ENCODE measurements around the gene MEIOC.

MEIOC gene

DNA sequence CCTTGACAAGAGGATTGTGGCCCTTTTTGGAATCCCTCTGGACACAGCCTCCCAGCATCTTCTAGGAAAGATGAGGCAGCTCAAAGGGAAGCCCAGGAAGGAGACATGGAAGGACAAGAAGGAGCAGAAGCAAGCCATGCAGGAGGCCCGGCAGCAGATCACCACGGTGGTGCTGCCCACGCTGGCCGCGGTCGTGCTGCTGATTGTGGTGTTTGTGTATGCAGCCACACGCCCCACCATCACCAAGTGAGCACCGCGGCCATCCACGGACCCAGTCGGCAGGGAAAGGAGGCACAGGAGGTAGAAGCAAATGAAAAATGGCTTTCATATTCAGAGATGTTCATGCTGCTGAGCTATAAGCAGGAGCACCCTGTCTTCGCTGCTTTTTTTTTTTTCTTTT, 10.9 kb upstream of the MEIOC start:
- DNase-seq, result no peak
- Histone ChIP-seq H3K36me3 (no peaks in the 10 kb centered on the region), H3K4me1 (no peaks in the 10 kb centered on the region), H3K9me3 (no peaks in the 10 kb centered on the region; the same call in 1 of the 2 replicates), H3K27me3 (peaks cover 17% of the 10 kb centered on the region), H3K4me3 (ENCODE audit: low read depth, low read length) (no peak overlapping the region)
- TF ChIP-seq, protein P1, sequence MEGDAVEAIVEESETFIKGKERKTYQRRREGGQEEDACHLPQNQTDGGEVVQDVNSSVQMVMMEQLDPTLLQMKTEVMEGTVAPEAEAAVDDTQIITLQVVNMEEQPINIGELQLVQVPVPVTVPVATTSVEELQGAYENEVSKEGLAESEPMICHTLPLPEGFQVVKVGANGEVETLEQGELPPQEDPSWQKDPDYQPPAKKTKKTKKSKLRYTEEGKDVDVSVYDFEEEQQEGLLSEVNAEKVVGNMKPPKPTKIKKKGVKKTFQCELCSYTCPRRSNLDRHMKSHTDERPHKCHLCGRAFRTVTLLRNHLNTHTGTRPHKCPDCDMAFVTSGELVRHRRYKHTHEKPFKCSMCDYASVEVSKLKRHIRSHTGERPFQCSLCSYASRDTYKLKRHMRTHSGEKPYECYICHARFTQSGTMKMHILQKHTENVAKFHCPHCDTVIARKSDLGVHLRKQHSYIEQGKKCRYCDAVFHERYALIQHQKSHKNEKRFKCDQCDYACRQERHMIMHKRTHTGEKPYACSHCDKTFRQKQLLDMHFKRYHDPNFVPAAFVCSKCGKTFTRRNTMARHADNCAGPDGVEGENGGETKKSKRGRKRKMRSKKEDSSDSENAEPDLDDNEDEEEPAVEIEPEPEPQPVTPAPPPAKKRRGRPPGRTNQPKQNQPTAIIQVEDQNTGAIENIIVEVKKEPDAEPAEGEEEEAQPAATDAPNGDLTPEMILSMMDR (IDR thresholded peaks at IDR 0.05; ENCODE audit: low read depth, low read length), result no peak

DNA sequence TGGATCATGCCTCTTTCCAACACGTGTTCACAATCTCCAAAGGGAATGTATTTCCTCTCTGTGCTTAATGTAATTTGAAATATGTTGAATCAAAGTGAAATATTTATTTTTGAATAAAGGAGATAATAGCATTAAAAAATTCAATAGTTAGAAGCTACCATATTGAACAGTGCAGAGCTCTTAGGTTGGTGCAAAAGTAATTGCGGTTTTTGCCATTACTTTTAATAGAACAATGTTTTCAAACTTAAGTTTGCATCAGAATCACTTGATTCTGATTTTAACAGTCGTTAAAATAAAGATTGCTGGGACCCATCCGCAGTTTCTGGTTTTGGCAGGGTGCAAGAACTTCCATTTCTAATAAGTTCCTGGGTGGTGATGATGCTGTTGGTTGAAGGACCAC, 10.0 kb upstream of the MEIOC start:
- Histone ChIP-seq H3K27me3 (peaks cover 17% of the 10 kb centered on the region), H3K9me3 (no peaks in the 10 kb centered on the region; the same call in 1 of the 2 replicates), H3K4me3 (ENCODE audit: low read depth, low read length) (no peak overlapping the region), H3K36me3 (no peaks in the 10 kb centered on the region), H3K4me1 (no peaks in the 10 kb centered on the region)
- TF ChIP-seq, protein P1 (IDR thresholded peaks at IDR 0.05; ENCODE audit: low read depth, low read length), result no peak
- DNase-seq, result no peak

DNA sequence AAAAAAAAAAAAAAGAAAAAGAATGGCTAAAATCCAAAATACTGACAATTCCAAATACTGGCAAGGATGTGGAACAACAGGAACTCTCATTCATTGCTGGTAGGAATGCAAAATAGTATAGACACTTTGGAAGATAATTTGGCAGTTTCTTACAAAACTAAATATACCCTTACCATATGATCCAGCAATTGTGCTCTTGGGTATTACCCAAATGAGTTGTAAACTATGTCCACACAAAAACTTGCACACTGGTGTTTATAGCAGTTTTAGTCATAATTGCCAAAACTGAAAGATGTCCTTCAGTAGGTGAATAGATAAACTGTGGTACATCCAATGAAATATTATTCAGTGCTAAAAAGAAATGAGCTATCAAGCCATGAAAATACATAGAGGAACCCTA, 8.5 kb upstream of the MEIOC start:
- H3K9me3 ChIP-seq, result no peaks in the 10 kb centered on the region; the same call in 1 of the 2 replicates
- TF ChIP-seq, protein P1 (IDR thresholded peaks at IDR 0.05; ENCODE audit: low read depth, low read length), result no peak
- no peak overlapping the region for H3K4me3 ChIP-seq (ENCODE audit: low read depth, low read length)
- H3K4me1 ChIP-seq, result no peaks in the 10 kb centered on the region
- no peaks in the 10 kb centered on the region for H3K36me3 ChIP-seq
- no peak for DNase-seq
- peaks cover 17% of the 10 kb centered on the region for H3K27me3 ChIP-seq

DNA sequence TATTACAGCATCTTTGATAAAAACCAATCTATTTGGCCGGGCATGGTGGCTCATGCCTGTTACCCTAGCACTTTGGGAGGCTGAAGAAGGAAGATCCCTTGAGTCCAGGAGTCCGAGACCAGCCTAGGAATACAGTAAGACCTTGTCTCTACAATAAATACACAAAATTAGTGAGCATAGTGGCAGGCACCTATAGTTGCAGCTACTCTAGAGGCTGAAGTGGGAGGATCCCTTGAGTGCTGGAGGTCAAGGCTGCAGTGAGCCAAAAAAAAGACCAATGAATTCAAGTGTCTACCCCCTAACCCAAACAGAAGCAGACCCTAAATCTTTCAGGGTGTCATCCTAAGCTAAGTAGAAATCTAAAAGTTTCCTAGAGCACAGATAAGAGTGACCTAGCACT, 7.3 kb upstream of the MEIOC start:
- Histone ChIP-seq H3K4me1 (no peaks in the 10 kb centered on the region), H3K36me3 (no peaks in the 10 kb centered on the region), H3K27me3 (peaks cover 17% of the 10 kb centered on the region), H3K4me3 (ENCODE audit: low read depth, low read length) (no peak overlapping the region), H3K9me3 (no peaks in the 10 kb centered on the region; the same call in 1 of the 2 replicates)
- TF ChIP-seq, protein P1 (IDR thresholded peaks at IDR 0.05; ENCODE audit: low read depth, low read length), result no peak
- DNase-seq, result no peak

DNA sequence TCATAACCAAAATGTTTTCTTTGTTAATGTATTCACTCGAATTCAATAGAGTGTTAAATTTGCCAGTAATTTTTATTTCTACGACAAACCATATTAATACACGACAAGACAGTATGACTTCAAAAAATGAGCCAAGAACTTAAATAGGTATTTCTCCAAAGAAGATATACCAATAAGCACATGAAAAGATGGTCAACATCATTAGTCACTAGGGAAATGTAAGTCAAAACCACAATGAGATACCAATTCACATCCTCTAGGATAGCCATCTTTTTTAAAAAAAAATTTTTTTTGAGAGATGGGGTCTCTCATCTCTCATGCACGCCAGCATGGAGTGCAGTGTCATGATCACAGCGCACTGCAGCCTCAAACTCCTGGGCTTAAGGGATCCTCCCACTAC, 5.0 kb upstream of the MEIOC start:
- H3K36me3 ChIP-seq, result no peaks in the 10 kb centered on the region
- H3K9me3 ChIP-seq, result no peaks in the 10 kb centered on the region; the same call in 1 of the 2 replicates
- H3K27me3 ChIP-seq, result peaks cover 21% of the 10 kb centered on the region
- TF ChIP-seq, protein P1 (IDR thresholded peaks at IDR 0.05; ENCODE audit: low read depth, low read length), result no peak
- DNase-seq, result no peak
- H3K4me1 ChIP-seq, result no peaks in the 10 kb centered on the region
- no peak overlapping the region for H3K4me3 ChIP-seq (ENCODE audit: low read depth, low read length)

DNA sequence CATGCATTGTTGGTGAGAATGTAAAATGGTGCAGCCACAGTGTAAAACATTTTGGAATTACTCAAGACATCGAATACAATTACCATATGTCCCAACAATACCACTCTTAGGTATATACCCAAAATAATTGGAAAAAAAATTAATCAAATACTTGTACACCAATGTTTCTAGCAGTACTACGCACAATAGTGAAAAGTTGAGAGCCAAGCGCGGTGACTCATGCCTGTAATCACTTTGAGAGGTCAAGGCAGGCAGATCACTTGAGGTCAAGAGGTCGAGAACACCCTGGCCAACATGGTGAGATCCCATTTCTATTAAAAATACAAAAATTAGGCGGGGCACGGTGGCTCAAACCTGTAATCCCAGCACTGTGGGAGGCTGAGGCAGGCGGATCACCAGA, 3.5 kb upstream of the MEIOC start:
- Histone ChIP-seq H3K9me3 (no peaks in the 10 kb centered on the region; the same call in 1 of the 2 replicates), H3K27me3 (peaks cover 31% of the 10 kb centered on the region), H3K4me1 (no peaks in the 10 kb centered on the region), H3K36me3 (no peaks in the 10 kb centered on the region), H3K4me3 (ENCODE audit: low read depth, low read length) (no peak overlapping the region)
- TF ChIP-seq, protein P1 (IDR thresholded peaks at IDR 0.05; ENCODE audit: low read depth, low read length), result no peak
- no peak for DNase-seq
